Heart left ventricle (tissue), 13 donors: Measurements from ENCODE around the gene FN3K.

Experiments
- POLR2A ChIP-seq, 2 donors: fragments of 450-650 bp; IDR thresholded peaks; one replicate each; pipeline ENCODE4 v1.6.1; 2017; ENCODE audit warnings: antibody characterized with exemption in 2 of 2, mild to moderate bottlenecking in 2 of 2, moderate library complexity in 2 of 2
- TF ChIP-seq, protein P1 (sequence below), 12 donors: fragments of 200-600 bp; sonication (generic) in 4 of 12; IDR thresholded peaks; one replicate each; pipeline versions ENCODE4 v1.5.0 to v1.8.0; 2018 to 2022; ENCODE audit warnings: antibody characterized with exemption in 12 of 12, mild to moderate bottlenecking in 5 of 12
- donor health status: ischemic (EF 13 %, LVEDD 7.1; RV severe dilation, severe dysfunction).
- donor health status: DM: no; HTN: yes; CAD: no.
- donor health status: DM: no; HTN: no; CAD: no.
- donor health status: ischemic (EF 25% LVEDD 6.9; RV normal size, moderate dysfunction).
- donor health status: ischemic (EF 25% LVEDD 5.7; RV mildly dilated, moderate dysfunction).
- donor health status: ischemic (EF 35%, LVEDD 5.7; RV mildly dilated, moderate dysfunction).
- donor health status: nonischemic (EF 11% LVEDD 7.7; RV severe dilation, severe dysfunction).
- donor health status: DM: yes; HTN: yes; CAD: no.
- donor health status: PGD.
- donor health status: ischemic (EF 29% LVEDD 5.4; RV normal size, mild dysfunction).
- donor health status: nonischemic (EF 23%, LVEDD 6.1; RV moderate dilation, normal function).

DNA sequence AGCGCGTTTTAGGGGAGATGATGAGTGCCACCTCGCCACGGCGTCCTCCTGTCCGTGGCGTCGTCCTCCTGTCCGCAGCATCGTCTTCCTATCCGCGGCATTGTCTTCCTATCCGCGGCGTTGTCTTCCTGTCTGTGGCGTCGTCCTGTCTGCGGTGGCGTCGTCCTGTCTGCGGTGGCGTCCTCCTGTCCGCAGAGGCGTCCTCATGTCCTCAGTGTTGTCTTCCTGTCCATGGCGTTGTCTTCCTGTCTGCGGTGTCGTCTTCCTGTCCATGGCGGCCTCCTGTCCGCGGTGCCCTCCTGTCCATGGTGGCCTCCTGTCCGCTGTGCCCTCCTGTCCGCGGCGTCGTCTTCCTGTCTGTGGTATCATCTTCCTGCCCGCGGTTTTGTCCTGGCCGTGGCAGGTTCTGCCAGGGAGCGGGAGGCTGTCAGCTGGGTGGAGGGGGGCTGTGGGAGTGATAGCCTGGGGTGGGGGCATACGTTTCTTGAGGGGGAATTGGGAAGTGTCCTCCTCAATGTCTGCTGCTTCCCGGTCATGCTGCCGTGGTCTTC, 47.3 kb downstream of the FN3K start:
- TF ChIP-seq, protein P1, sequence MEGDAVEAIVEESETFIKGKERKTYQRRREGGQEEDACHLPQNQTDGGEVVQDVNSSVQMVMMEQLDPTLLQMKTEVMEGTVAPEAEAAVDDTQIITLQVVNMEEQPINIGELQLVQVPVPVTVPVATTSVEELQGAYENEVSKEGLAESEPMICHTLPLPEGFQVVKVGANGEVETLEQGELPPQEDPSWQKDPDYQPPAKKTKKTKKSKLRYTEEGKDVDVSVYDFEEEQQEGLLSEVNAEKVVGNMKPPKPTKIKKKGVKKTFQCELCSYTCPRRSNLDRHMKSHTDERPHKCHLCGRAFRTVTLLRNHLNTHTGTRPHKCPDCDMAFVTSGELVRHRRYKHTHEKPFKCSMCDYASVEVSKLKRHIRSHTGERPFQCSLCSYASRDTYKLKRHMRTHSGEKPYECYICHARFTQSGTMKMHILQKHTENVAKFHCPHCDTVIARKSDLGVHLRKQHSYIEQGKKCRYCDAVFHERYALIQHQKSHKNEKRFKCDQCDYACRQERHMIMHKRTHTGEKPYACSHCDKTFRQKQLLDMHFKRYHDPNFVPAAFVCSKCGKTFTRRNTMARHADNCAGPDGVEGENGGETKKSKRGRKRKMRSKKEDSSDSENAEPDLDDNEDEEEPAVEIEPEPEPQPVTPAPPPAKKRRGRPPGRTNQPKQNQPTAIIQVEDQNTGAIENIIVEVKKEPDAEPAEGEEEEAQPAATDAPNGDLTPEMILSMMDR (IDR thresholded peaks at IDR 0.05) = no peak
- no peak for TF ChIP-seq POLR2A (IDR thresholded peaks at IDR 0.05)
